GM12865 (cell line): Measurements from ENCODE around the gene ELOVL6.

Experiments
- DNase-seq: peaks from one replicate; pipeline ENCODE4 v3.0.0; 2010; ENCODE audit warnings: low read depth
- H3K4me3 ChIP-seq: 2 replicates; pipeline ENCODE4 v1.5.1; 2011; ENCODE audit warnings: mild to moderate bottlenecking, low read depth, low read length, control low read depth
- CTCF ChIP-seq: IDR thresholded peaks from 2 replicates; pipeline ENCODE4 v1.5.1; 2011; ENCODE audit warnings: low read length, control low read depth, low read depth, inconsistent platforms; ENCODE audit not compliant: insufficient read depth; ENCODE audit errors: missing control alignments

ELOVL6 gene

GRCh38 chr4:110208419-110208818 is 10.0 kb upstream of the ELOVL6 start:
- H3K4me3 ChIP-seq: no peak overlapping the region
- TF ChIP-seq CTCF: no peak
- no peak for DNase-seq

- no peak overlapping the region for H3K4me3 ChIP-seq
- TF ChIP-seq CTCF: no peak
- no peak for DNase-seq
Measured at GRCh38 chr4:110207233-110207632, 8.8 kb upstream of the ELOVL6 start.

GRCh38 chr4:110202024-110202423 is 3.6 kb upstream of the ELOVL6 start:
- no peak for DNase-seq
- H3K4me3 ChIP-seq: no peak overlapping the region
- no peak for TF ChIP-seq CTCF

GRCh38 chr4:110201502-110201901 is 3.1 kb upstream of the ELOVL6 start:
- H3K4me3 ChIP-seq: no peak overlapping the region
- no peak for DNase-seq
- TF ChIP-seq CTCF: no peak

GRCh38 chr4:110200689-110201088 is 2.3 kb upstream of the ELOVL6 start:
- H3K4me3 ChIP-seq: no peak overlapping the region
- TF ChIP-seq CTCF: no peak
- no peak for DNase-seq

GRCh38 chr4:110198049-110198434 is 373 bp downstream of the ELOVL6 start:
- peak overlapping the region; percentile 75 for H3K4me3 ChIP-seq
- TF ChIP-seq CTCF: no peak
- no peak for DNase-seq

- H3K4me3 ChIP-seq: peak overlapping the region; percentile 75
- peak; percentile 76 for DNase-seq
- no peak for TF ChIP-seq CTCF
Measured at GRCh38 chr4:110197529-110198042, 829 bp downstream of the ELOVL6 start.
